ENCODE data around the gene PCBP3.
"Not testable (repeated sequence)": the region's sequence is repeated elsewhere in the genome, so short reads cannot be mapped to it uniquely, and the experiment has no call there.

PCBP3 gene

DNA sequence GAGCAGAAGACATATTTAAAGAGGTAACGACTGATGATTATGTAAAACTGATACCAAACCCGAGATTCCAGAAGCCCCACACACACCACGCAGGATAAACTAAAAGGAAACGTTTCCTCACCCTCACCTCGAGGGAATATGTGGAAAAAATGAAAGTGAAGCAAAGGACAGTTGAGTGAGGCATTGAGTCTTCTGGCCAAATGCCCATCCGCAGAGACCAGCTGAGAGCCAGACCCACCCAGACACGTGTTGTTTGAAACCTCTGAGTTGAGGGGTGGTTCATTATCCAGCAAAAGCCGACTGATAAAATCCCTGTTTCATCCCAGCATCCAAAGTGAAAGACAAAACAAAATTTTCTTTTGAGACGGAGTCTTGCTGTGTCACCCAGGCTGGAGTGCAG lies 29.6 kb upstream of the PCBP3 start:
- no peak for DNase-seq (ENCODE audit: low spot score)

GRCh38 chr21:45615145-45615711 lies 28.3 kb upstream of the PCBP3 start:
- DNase-seq (ENCODE audit: low spot score) = no peak

- no peak for DNase-seq (ENCODE audit: low spot score)
Measured at GRCh38 chr21:45617021-45617921, 26.3 kb upstream of the PCBP3 start.

DNA sequence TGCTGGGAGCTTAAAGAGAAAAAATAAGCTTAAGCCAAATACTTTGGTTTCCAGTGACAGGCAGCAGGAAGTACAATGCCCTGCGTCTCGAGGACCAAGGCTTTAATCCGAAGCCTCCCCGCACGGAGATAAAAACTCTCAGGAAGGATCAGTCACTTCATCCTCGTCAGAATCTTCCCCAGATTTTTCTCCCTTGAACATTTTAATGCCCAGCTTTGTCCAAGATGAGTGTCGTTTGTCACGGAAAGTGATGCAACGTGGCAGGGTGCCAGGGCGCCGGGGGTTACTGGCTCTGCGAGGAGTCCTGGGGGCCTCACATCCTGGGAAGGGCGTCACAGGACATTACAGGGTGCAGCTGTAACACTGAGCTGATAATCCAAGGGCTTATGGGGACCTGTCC lies 25.2 kb upstream of the PCBP3 start:
- DNase-seq (ENCODE audit: low spot score) = no peak

- DNase-seq (ENCODE audit: low spot score) = no peak
Measured at GRCh38 chr21:45618846-45619485, 24.6 kb upstream of the PCBP3 start.

GRCh38 chr21:45620201-45620923 lies 23.2 kb upstream of the PCBP3 start:
- DNase-seq (ENCODE audit: low spot score) = no peak

GRCh38 chr21:45621435-45622331 lies 21.8 kb upstream of the PCBP3 start:
- DNase-seq (ENCODE audit: low spot score) = not testable (repeated sequence)

- DNase-seq (ENCODE audit: low spot score) = no peak
Measured at GRCh38 chr21:45622416-45623097, 21.0 kb upstream of the PCBP3 start.

GRCh38 chr21:45623436-45623835 lies 20.1 kb upstream of the PCBP3 start:
- no peak for DNase-seq (ENCODE audit: low spot score)

DNA sequence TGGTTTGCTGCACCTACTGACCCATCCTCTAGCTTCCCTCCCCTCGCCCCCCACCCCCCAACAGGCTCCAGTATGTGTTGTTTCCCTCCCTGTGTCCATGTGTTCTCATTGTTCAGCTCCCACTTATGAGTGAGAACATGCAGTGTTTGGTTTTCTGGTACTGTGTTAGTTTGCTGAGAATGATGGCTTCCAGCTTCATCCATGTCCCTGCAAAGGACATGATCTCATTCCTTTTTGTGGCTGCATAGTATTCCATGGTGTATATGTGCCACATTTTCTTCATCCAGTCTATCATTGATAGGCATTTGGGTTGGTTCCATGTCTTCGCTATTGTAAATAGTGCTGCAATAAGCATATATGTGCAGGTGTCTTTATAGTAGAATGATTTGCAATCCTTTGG lies 17.4 kb upstream of the PCBP3 start:
- DNase-seq (ENCODE audit: low spot score) = not testable (repeated sequence)

DNA sequence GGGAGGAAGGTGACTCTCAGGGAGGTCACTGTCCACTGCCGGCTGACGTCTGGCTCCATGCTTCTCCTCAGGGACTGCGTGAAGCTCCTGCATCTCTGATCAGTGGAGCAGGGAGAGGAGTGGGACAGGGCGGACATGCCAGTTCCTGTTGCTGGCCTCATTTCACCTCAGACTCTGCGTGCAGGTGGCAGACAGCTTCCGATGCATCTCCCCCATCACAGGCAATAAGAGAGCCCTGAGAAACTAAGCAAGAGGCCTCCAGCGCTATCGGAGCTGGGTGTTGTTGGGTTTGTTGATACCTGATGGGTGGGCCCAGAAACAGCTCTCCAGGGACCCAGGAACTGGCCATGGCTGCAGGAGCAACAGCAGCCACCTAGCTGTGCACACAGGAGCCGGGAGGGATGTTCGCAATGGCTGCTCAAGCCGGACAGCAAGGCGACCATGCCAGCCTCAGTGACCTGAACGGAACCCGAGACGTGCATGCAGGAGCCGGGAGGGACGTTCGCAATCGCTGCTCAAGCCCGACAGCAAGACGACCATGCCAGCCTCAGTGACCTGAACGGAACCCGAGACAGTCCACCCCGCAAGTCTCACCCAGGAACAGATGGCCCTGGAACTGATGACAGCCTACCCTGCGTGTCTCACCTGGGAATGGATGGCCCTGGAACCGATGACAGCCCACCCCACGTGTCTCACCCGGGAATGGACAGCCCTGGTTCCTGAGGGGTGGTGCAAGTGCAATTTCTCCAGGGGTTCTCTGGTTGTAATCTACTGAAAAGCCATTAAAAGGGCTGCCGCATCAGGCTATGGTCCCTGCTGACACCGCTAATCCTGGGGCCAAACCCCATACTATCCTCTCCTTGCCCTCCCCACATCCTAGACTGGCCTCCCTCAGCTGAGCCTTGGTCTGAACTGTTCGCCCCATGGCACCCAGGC lies 14.2 kb upstream of the PCBP3 start:
- no peak for DNase-seq (ENCODE audit: low spot score)

DNA sequence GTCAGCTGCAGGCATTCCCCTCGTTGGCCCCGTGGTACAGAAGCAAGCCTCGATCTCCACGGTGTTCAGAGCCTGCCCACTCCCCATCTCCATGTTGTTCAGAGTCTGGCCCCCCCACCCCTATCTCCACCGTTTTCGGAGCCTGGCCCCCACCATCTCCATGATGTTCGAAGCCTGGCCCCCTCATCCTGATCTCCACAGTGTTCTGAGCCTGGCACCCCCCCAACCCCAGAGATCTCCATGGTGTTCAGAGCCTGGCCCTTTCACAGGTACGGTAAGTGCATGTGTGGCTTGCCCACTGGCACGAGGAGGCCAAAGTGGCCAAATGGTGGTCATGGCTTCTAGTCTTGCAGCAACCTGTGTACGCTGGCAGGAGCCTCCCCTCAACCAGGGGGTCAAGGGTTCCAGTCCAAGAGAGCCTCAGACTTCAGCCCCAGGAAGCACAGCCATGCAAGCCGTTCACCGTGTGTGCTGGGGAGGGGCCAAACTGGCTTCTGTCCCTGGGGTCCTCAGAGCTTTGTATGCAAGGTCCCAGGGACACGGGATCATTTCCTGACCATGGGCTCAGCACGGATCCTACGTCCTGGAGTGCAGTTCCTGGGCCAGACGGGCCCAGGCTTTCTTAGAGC lies 13.3 kb upstream of the PCBP3 start:
- no peak for DNase-seq (ENCODE audit: low spot score)

DNA sequence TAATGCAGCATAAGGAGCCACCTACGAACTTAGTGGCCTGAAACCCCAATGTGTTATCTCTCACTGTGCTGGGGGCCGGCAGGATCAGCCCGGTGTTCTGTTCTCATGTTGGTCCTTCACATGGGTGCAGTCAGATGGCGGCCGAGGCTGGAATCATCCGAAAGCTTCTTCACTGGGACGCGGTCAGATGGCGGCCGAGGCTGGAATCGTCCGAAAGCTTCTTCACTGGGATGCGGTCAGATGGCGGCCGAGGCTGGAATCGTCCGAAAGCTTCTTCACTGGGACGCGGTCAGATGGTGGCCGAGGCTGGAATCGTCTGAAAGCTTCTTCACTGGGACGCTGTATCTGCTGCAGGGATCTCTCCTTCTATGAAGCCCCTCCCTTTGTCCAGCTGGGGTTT lies 12.6 kb upstream of the PCBP3 start:
- DNase-seq (ENCODE audit: low spot score) = no peak

DNA sequence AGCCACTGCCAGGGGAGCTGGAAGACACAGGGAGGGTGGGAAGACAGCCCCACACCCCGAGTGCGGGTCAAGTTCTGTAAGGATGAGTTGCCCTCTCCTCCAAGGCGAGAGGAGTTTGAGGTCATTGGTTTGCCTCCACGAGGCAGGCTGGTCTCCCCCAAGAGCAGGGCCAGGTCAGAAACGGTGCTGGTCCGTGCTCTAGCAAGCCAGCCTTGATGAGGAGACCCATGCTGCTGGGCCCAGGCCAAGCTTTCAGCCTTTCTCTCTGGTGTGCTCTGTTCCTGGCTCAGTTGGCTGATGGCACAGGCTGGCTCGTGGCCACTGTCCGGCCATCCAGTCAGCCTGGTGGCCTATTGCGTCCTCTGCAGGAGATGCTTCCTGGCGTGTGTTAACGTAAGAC lies 12.0 kb upstream of the PCBP3 start:
- DNase-seq (ENCODE audit: low spot score) = no peak

- DNase-seq (ENCODE audit: low spot score) = no peak
Measured at GRCh38 chr21:45632160-45632559, 11.4 kb upstream of the PCBP3 start.

- no peak for DNase-seq (ENCODE audit: low spot score)
Measured at GRCh38 chr21:45632637-45633251, 10.8 kb upstream of the PCBP3 start.

- DNase-seq (ENCODE audit: low spot score) = no peak
Measured at GRCh38 chr21:45634511-45635183, 8.9 kb upstream of the PCBP3 start.

Data from AG08396 (cell line).